ENCODE results near the gene CD151.

CD151 gene

GRCh38 chr11:788953-789940 lies 43.5 kb upstream of the CD151 start:
- Histone ChIP-seq H2BK15ac (replicated peaks; ENCODE audit: low read depth) (no peak overlapping the region), H3K79me1 (ENCODE audit: low read length) (no peaks in the 10 kb centered on the region), H3K4me1 (ENCODE audit: control insufficient read depth, low read depth, low read length) (no peaks in the 10 kb centered on the region), H3K27ac (ENCODE audit: low read depth, low read length) (no peak overlapping the region), H3K56ac (ENCODE audit: low read length) (no peak overlapping the region), H3K4ac (ENCODE audit: low read depth, low read length) (no peak overlapping the region), H3K9ac (ENCODE audit: low read length) (no peak overlapping the region), H3K4me2 (ENCODE audit: low read length) (no peak overlapping the region), H2AK5ac (ENCODE audit: low read length) (no peak overlapping the region), H3K23ac (ENCODE audit: low read length) (no peak overlapping the region), H4K8ac (ENCODE audit: low read depth, low read length) (no peak overlapping the region), H3K79me2 (ENCODE audit: control insufficient read depth, insufficient read depth, low read length) (no peaks in the 10 kb centered on the region), H2BK5ac (ENCODE audit: low read length) (no peak overlapping the region), H3K4me3 (ENCODE audit: low read length) (no peak overlapping the region), H4K5ac (ENCODE audit: low read length) (no peak overlapping the region), H3K27me3 (ENCODE audit: insufficient read depth, low read length, poor library complexity) (no peaks in the 10 kb centered on the region), H3K36me3 (ENCODE audit: control insufficient read depth, insufficient read depth, low read length) (no peaks in the 10 kb centered on the region), H3K18ac (ENCODE audit: low read length) (no peak overlapping the region), H2BK120ac (ENCODE audit: low read depth, low read length) (no peak overlapping the region)
- WGBS (ENCODE audit: extremely low coverage, insufficient coverage, low lambda C conversion rate) = no CpG with 5 or more reads among the region's 31 CpGs
- no peak for DNase-seq

- no peak within 1 kb of the TSS for H4K8ac ChIP-seq (ENCODE audit: low read depth, low read length)
- H3K79me1 ChIP-seq (ENCODE audit: low read length) = no peaks in the 10 kb centered on the region
- H3K4me1 ChIP-seq (ENCODE audit: control insufficient read depth, low read depth, low read length) = no peaks in the 10 kb centered on the region
- H3K4ac ChIP-seq (ENCODE audit: low read depth, low read length) = no peak within 1 kb of the TSS
- no peak within 1 kb of the TSS for H2BK5ac ChIP-seq (ENCODE audit: low read length)
- no peak within 1 kb of the TSS for H3K18ac ChIP-seq (ENCODE audit: low read length)
- H3K9ac ChIP-seq (ENCODE audit: low read length) = no peak within 1 kb of the TSS
- H3K23ac ChIP-seq (ENCODE audit: low read length) = no peak within 1 kb of the TSS
- no peak within 1 kb of the TSS for H3K56ac ChIP-seq (ENCODE audit: low read length)
- H3K27ac ChIP-seq (ENCODE audit: low read depth, low read length) = no peak within 1 kb of the TSS
- H2BK15ac ChIP-seq (replicated peaks; ENCODE audit: low read depth) = no peak within 1 kb of the TSS
- H3K4me3 ChIP-seq (ENCODE audit: low read length) = no peak within 1 kb of the TSS
- WGBS (ENCODE audit: extremely low coverage, insufficient coverage, low lambda C conversion rate) = no CpG with 5 or more reads among the region's 44 CpGs
- no peaks in the 10 kb centered on the region for H3K79me2 ChIP-seq (ENCODE audit: control insufficient read depth, insufficient read depth, low read length)
- no peak within 1 kb of the TSS for H2BK120ac ChIP-seq (ENCODE audit: low read depth, low read length)
- no peaks in the 10 kb centered on the region for H3K36me3 ChIP-seq (ENCODE audit: control insufficient read depth, insufficient read depth, low read length)
- H2AK5ac ChIP-seq (ENCODE audit: low read length) = no peak within 1 kb of the TSS
- H3K27me3 ChIP-seq (ENCODE audit: insufficient read depth, low read length, poor library complexity) = no peaks in the 10 kb centered on the region
- DNase-seq = no peak
- no peak within 1 kb of the TSS for H4K5ac ChIP-seq (ENCODE audit: low read length)
- H3K4me2 ChIP-seq (ENCODE audit: low read length) = no peak within 1 kb of the TSS
Observed at GRCh38 chr11:789943-790342, 42.8 kb upstream of the CD151 start, which contains the start of gene CEND1. Gene CEND1, minus strand, starts transcription at chr11:790090. Its CDS starts 1,514 bp downstream, at chr11:788576.

- no peaks in the 10 kb centered on the region for H3K79me1 ChIP-seq (ENCODE audit: low read length)
- no peak overlapping the region for H3K4me2 ChIP-seq (ENCODE audit: low read length)
- no peak overlapping the region for H3K23ac ChIP-seq (ENCODE audit: low read length)
- no peak overlapping the region for H3K18ac ChIP-seq (ENCODE audit: low read length)
- no peak overlapping the region for H3K4ac ChIP-seq (ENCODE audit: low read depth, low read length)
- no peak overlapping the region for H3K4me3 ChIP-seq (ENCODE audit: low read length)
- H4K5ac ChIP-seq (ENCODE audit: low read length) = no peak overlapping the region
- no peaks in the 10 kb centered on the region for H3K79me2 ChIP-seq (ENCODE audit: control insufficient read depth, insufficient read depth, low read length)
- no peak overlapping the region for H4K8ac ChIP-seq (ENCODE audit: low read depth, low read length)
- no peaks in the 10 kb centered on the region for H3K36me3 ChIP-seq (ENCODE audit: control insufficient read depth, insufficient read depth, low read length)
- no peak overlapping the region for H3K56ac ChIP-seq (ENCODE audit: low read length)
- H2AK5ac ChIP-seq (ENCODE audit: low read length) = no peak overlapping the region
- DNase-seq = peak; percentile 59
- H3K4me1 ChIP-seq (ENCODE audit: control insufficient read depth, low read depth, low read length) = no peaks in the 10 kb centered on the region
- no peaks in the 10 kb centered on the region for H3K27me3 ChIP-seq (ENCODE audit: insufficient read depth, low read length, poor library complexity)
- no peak overlapping the region for H2BK15ac ChIP-seq (replicated peaks; ENCODE audit: low read depth)
- H2BK120ac ChIP-seq (ENCODE audit: low read depth, low read length) = no peak overlapping the region
- no peak overlapping the region for H3K9ac ChIP-seq (ENCODE audit: low read length)
- no peak overlapping the region for H3K27ac ChIP-seq (ENCODE audit: low read depth, low read length)
- WGBS (ENCODE audit: extremely low coverage, insufficient coverage, low lambda C conversion rate) = no CpG with 5 or more reads among the region's 18 CpGs
- H2BK5ac ChIP-seq (ENCODE audit: low read length) = no peak overlapping the region
Observed at GRCh38 chr11:790721-791564, 41.8 kb upstream of the CD151 start.

- Histone ChIP-seq H3K4me1 (ENCODE audit: control insufficient read depth, low read depth, low read length) (no peaks in the 10 kb centered on the region), H3K56ac (ENCODE audit: low read length) (no peak overlapping the region), H3K36me3 (ENCODE audit: control insufficient read depth, insufficient read depth, low read length) (no peaks in the 10 kb centered on the region), H3K79me2 (ENCODE audit: control insufficient read depth, insufficient read depth, low read length) (peaks cover 3% of the 10 kb centered on the region), H2BK120ac (ENCODE audit: low read depth, low read length) (no peak overlapping the region), H2BK5ac (ENCODE audit: low read length) (no peak overlapping the region), H3K4me3 (ENCODE audit: low read length) (no peak overlapping the region), H2BK15ac (replicated peaks; ENCODE audit: low read depth) (no peak overlapping the region), H3K18ac (ENCODE audit: low read length) (no peak overlapping the region), H3K27ac (ENCODE audit: low read depth, low read length) (no peak overlapping the region), H3K4me2 (ENCODE audit: low read length) (no peak overlapping the region), H3K4ac (ENCODE audit: low read depth, low read length) (no peak overlapping the region), H3K9ac (ENCODE audit: low read length) (no peak overlapping the region), H3K27me3 (ENCODE audit: insufficient read depth, low read length, poor library complexity) (no peaks in the 10 kb centered on the region), H4K8ac (ENCODE audit: low read depth, low read length) (no peak overlapping the region), H2AK5ac (ENCODE audit: low read length) (no peak overlapping the region), H3K23ac (ENCODE audit: low read length) (no peak overlapping the region), H4K5ac (ENCODE audit: low read length) (no peak overlapping the region), H3K79me1 (ENCODE audit: low read length) (peaks cover 4% of the 10 kb centered on the region)
- no CpG with 5 or more reads among the region's 49 CpGs for WGBS (ENCODE audit: extremely low coverage, insufficient coverage, low lambda C conversion rate)
- DNase-seq = no peak
Observed at GRCh38 chr11:791658-792534, 40.9 kb upstream of the CD151 start.

- Histone ChIP-seq H4K8ac (ENCODE audit: low read depth, low read length) (no peak overlapping the region), H3K4me1 (ENCODE audit: control insufficient read depth, low read depth, low read length) (no peaks in the 10 kb centered on the region), H3K18ac (ENCODE audit: low read length) (no peak overlapping the region), H3K4me2 (ENCODE audit: low read length) (no peak overlapping the region), H3K9ac (ENCODE audit: low read length) (no peak overlapping the region), H2BK5ac (ENCODE audit: low read length) (no peak overlapping the region), H3K23ac (ENCODE audit: low read length) (no peak overlapping the region), H2BK15ac (replicated peaks; ENCODE audit: low read depth) (no peak overlapping the region), H3K36me3 (ENCODE audit: control insufficient read depth, insufficient read depth, low read length) (no peaks in the 10 kb centered on the region), H3K4me3 (ENCODE audit: low read length) (no peak overlapping the region), H2BK120ac (ENCODE audit: low read depth, low read length) (no peak overlapping the region), H3K56ac (ENCODE audit: low read length) (no peak overlapping the region), H3K27ac (ENCODE audit: low read depth, low read length) (no peak overlapping the region), H3K27me3 (ENCODE audit: insufficient read depth, low read length, poor library complexity) (no peaks in the 10 kb centered on the region), H3K79me2 (ENCODE audit: control insufficient read depth, insufficient read depth, low read length) (peaks cover 3% of the 10 kb centered on the region), H3K79me1 (ENCODE audit: low read length) (peaks cover 4% of the 10 kb centered on the region), H4K5ac (ENCODE audit: low read length) (no peak overlapping the region), H2AK5ac (ENCODE audit: low read length) (no peak overlapping the region), H3K4ac (ENCODE audit: low read depth, low read length) (no peak overlapping the region)
- no peak for DNase-seq
- WGBS (ENCODE audit: extremely low coverage, insufficient coverage, low lambda C conversion rate) = no CpG with 5 or more reads among the region's 15 CpGs
Observed at GRCh38 chr11:792535-792821, 40.3 kb upstream of the CD151 start.

Measured in mesendoderm (in vitro differentiated cells).